ENCODE results near the gene IMMP2L. TPM values are rescaled to one million over a fixed set of nuclear protein-coding genes. Genes with fewer than 3 reads are reported as not detected.

IMMP2L gene
- total RNA-seq, 4 donors from 2014 or later: 8.3 to 19.2 (median 17.8) TPM

DNA sequence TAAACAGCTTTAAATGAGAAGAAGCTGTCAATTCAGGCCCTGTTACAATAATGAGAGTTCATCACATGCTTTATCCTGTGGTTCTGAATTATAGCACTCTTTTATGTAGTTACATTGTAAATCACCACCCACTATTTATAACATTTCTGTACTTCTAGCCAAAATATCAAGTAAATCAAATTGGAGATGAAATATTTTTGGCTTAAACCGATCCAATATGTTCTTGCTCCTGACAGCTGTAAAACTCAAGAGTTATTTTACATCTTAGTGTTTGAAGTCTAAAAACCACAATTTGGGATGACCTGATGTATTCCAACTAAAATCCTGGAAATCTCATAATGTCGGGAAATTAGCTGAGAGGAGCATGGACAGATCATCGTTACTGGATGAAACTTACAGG is 842.6 kb downstream of the IMMP2L start:
- in situ Hi-C loops (cut with MboI; ENCODE audit: low sequenced_read_pairs in 4 of 4): no loop called here
- no peak overlapping the region for H3K27ac ChIP-seq
- ATAC-seq (no peak), DNase-seq (no peak)
- no peaks in the 10 kb centered on the region for H3K4me1 ChIP-seq
- no peak overlapping the region for H3K4me3 ChIP-seq
- H3K36me3 ChIP-seq: no peaks in the 10 kb centered on the region
- H3K27me3 ChIP-seq: no peaks in the 10 kb centered on the region
- TF ChIP-seq POLR2A (IDR thresholded peaks at IDR 0.05): no peak
- TF ChIP-seq, protein P1, sequence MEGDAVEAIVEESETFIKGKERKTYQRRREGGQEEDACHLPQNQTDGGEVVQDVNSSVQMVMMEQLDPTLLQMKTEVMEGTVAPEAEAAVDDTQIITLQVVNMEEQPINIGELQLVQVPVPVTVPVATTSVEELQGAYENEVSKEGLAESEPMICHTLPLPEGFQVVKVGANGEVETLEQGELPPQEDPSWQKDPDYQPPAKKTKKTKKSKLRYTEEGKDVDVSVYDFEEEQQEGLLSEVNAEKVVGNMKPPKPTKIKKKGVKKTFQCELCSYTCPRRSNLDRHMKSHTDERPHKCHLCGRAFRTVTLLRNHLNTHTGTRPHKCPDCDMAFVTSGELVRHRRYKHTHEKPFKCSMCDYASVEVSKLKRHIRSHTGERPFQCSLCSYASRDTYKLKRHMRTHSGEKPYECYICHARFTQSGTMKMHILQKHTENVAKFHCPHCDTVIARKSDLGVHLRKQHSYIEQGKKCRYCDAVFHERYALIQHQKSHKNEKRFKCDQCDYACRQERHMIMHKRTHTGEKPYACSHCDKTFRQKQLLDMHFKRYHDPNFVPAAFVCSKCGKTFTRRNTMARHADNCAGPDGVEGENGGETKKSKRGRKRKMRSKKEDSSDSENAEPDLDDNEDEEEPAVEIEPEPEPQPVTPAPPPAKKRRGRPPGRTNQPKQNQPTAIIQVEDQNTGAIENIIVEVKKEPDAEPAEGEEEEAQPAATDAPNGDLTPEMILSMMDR (IDR thresholded peaks at IDR 0.05 in 4 of 5, conservative IDR thresholded peaks at IDR 0.05 in 1 of 5): no peak
- intact Hi-C loops (cut with DNase I; ENCODE audit: low total_unique reads): no loop called here
- H3K9me3 ChIP-seq: no peaks in the 10 kb centered on the region

DNA sequence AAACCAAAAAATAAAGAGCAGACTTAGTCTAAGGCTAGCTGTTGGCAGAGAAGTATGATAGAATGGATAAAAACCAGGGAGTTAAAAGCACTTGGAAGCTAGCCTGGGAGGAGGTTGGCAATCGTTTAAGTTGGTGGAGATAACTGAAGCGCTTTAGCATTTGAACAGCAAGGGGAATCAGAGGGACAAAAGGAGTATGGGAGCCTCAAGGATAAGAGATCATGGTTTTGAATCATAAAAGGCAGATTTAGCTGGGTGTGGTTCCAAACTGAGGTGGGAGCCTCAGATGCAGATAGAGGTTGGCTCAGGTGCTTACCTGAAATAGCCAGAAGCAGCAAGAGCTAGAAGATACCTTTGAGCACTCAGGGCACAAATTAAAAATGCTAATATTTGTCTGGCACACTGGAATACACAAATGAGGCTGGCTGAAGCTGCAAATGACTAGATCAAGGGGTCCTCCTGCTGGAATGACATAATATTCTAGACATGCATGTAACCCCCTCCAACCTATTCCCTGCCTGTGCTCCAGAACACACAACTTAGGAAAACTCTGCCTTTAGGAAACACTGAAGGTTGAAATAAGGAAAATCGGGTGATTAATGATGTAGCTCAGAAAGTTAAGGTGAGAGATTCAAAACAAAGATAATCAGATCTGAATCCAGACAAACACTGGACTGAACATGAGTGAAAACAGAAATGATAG is 843.6 kb downstream of the IMMP2L start:
- TF ChIP-seq, protein P1 (IDR thresholded peaks at IDR 0.05 in 4 of 5, conservative IDR thresholded peaks at IDR 0.05 in 1 of 5): no peak
- no peak for TF ChIP-seq POLR2A (IDR thresholded peaks at IDR 0.05)
- no peaks in the 10 kb centered on the region for H3K4me1 ChIP-seq
- in situ Hi-C loops (cut with MboI; ENCODE audit: low sequenced_read_pairs in 4 of 4): no loop called here
- no peaks in the 10 kb centered on the region for H3K27me3 ChIP-seq
- no peaks in the 10 kb centered on the region for H3K9me3 ChIP-seq
- ATAC-seq (no peak), DNase-seq (no peak)
- no peaks in the 10 kb centered on the region for H3K36me3 ChIP-seq
- intact Hi-C loops (cut with DNase I; ENCODE audit: low total_unique reads): no loop called here
- H3K4me3 ChIP-seq: no peak overlapping the region
- H3K27ac ChIP-seq: no peak overlapping the region

DNA sequence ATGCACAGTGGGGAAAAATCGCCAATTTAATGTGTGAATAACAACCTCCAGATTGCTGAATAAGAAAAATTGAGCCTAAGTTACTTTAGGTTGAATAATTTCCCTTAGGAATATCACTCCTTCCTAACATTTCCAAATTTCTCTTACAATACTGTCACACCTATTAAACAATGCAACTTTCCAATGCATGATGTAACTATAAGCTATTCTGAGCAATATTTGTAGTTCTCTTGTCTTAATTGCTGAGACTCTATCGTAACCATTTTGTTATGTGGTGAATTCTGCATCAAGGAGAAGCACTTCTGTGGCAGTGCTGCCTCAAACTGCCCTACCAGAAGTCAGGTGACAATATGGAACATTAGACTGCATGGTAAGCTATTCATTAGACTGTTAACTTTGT is 858.1 kb downstream of the IMMP2L start:
- Histone ChIP-seq H3K4me3 (no peak overlapping the region), H3K4me1 (no peaks in the 10 kb centered on the region), H3K9me3 (no peaks in the 10 kb centered on the region), H3K27ac (no peak overlapping the region), H3K36me3 (no peaks in the 10 kb centered on the region), H3K27me3 (no peaks in the 10 kb centered on the region)
- TF ChIP-seq, protein P1 (IDR thresholded peaks at IDR 0.05 in 4 of 5, conservative IDR thresholded peaks at IDR 0.05 in 1 of 5): no peak
- TF ChIP-seq POLR2A (IDR thresholded peaks at IDR 0.05): no peak
- in situ Hi-C loops (cut with MboI; ENCODE audit: low sequenced_read_pairs in 4 of 4): no loop called here
- DNase-seq: no peak
- ATAC-seq: no peak
- intact Hi-C loops (cut with DNase I; ENCODE audit: low total_unique reads): no loop called here

DNA sequence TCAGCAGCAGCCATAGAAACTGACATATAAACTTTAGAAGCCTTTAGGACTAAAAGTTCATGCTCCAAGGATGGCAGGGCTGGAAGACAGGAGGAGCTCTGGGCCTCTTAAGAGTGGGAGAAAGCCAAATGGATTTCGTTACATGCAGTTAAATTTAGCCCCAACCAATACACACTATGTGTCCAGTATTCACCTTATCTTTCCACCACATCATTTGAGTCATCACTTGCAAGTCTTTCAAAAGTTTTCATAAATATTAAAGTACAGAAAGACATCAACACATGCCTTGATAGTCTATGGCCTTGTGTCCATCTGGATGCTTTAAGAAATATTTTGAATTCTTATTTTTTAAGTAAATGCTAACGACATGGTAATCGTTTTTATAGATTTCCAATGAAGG is 863.7 kb downstream of the IMMP2L start:
- no peaks in the 10 kb centered on the region for H3K4me1 ChIP-seq
- no peaks in the 10 kb centered on the region for H3K27me3 ChIP-seq
- H3K9me3 ChIP-seq: no peaks in the 10 kb centered on the region
- in situ Hi-C loops (cut with MboI; ENCODE audit: low sequenced_read_pairs in 4 of 4): no loop called here
- no peaks in the 10 kb centered on the region for H3K36me3 ChIP-seq
- DNase-seq (no peak), ATAC-seq (no peak)
- no peak overlapping the region for H3K27ac ChIP-seq
- intact Hi-C loops (cut with DNase I; ENCODE audit: low total_unique reads): no loop called here
- no peak for TF ChIP-seq POLR2A (IDR thresholded peaks at IDR 0.05)
- TF ChIP-seq, protein P1 (IDR thresholded peaks at IDR 0.05 in 4 of 5, conservative IDR thresholded peaks at IDR 0.05 in 1 of 5): no peak
- no peak overlapping the region for H3K4me3 ChIP-seq

DNA sequence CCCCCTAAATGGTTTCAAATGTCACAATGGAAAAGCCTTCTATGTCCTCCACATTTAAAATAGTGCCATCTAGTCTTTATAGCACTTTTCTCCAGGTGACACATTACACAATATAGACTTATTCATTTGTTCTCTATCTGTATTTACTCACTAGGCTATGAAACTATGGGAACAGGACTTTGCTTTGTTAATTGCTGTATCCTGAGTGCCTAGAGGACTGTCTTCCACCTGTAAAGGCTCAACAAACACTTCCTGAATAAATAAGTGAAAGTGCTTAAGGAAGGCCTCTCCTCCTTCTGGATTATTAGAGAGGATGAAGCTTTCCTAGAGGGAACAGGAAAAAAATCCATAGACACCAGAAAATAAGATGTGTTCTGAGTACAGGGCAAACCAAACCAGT is 868.9 kb downstream of the IMMP2L start:
- H3K9me3 ChIP-seq: no peaks in the 10 kb centered on the region
- no peak for TF ChIP-seq POLR2A (IDR thresholded peaks at IDR 0.05)
- TF ChIP-seq, protein P1 (IDR thresholded peaks at IDR 0.05 in 4 of 5, conservative IDR thresholded peaks at IDR 0.05 in 1 of 5): no peak
- no peaks in the 10 kb centered on the region for H3K27me3 ChIP-seq
- in situ Hi-C loops (cut with MboI; ENCODE audit: low sequenced_read_pairs in 4 of 4): no loop called here
- H3K4me1 ChIP-seq: no peaks in the 10 kb centered on the region
- H3K36me3 ChIP-seq: no peaks in the 10 kb centered on the region
- DNase-seq (no peak), ATAC-seq (no peak)
- no peak overlapping the region for H3K4me3 ChIP-seq
- intact Hi-C loops (cut with DNase I; ENCODE audit: low total_unique reads): no loop called here
- no peak overlapping the region for H3K27ac ChIP-seq

Measured in gastrocnemius medialis (tissue), 4 donors.